GM21526 (cell line): ENCODE measurements around the gene NAT14.
"Not testable (repeated sequence)": the region's sequence is repeated elsewhere in the genome, so short reads cannot be mapped to it uniquely, and the experiment has no call there.

Experiments used
- ATAC-seq: cut with Tn5 transposase; IDR thresholded peaks from one replicate; pipeline ENCODE4 v1.9.1; 2021; ENCODE audit warnings: moderate library complexity; ENCODE audit not compliant: unreplicated experiment, low FRiP score

NAT14 gene

GRCh38 chr19:55485439-55486011 is 537 bp downstream of the NAT14 start:
- no peak for ATAC-seq

GRCh38 chr19:55486043-55486970 is 1.3 kb downstream of the NAT14 start:
- no peak for ATAC-seq

- ATAC-seq = no peak
These were observed 2.3 kb downstream of the NAT14 start for GRCh38 chr19:55486971-55487923.

- no peak for ATAC-seq
These were observed 3.1 kb downstream of the NAT14 start, which contains the start of gene SSC5D for GRCh38 chr19:55487924-55488687. Gene SSC5D, plus strand, starts transcription at chr19:55488436. Its CDS starts 154 bp downstream, at chr19:55488590.

GRCh38 chr19:55488986-55489710 is 4.2 kb downstream of the NAT14 start:
- ATAC-seq = no peak

GRCh38 chr19:55489711-55490477 is 4.9 kb downstream of the NAT14 start:
- ATAC-seq = no peak

- no peak for ATAC-seq
These were observed 5.8 kb downstream of the NAT14 start for GRCh38 chr19:55490478-55491432.

- ATAC-seq = no peak
These were observed 6.8 kb downstream of the NAT14 start for GRCh38 chr19:55491546-55492360.

- no peak for ATAC-seq
These were observed 7.5 kb downstream of the NAT14 start for GRCh38 chr19:55492362-55492944.

- no peak for ATAC-seq
These were observed 8.2 kb downstream of the NAT14 start for GRCh38 chr19:55493052-55493644.

GRCh38 chr19:55493645-55494171 is 8.7 kb downstream of the NAT14 start:
- no peak for ATAC-seq

GRCh38 chr19:55494172-55494761 is 9.3 kb downstream of the NAT14 start:
- ATAC-seq = no peak

GRCh38 chr19:55495646-55496349 is 10.8 kb downstream of the NAT14 start:
- no peak for ATAC-seq

GRCh38 chr19:55496820-55497219 is 11.8 kb downstream of the NAT14 start:
- not testable (repeated sequence) for ATAC-seq

- no peak for ATAC-seq
These were observed 12.8 kb downstream of the NAT14 start for GRCh38 chr19:55497763-55498162.
